ENCODE data around the gene SLC25A1. TPM values are rescaled to one million over a fixed set of nuclear protein-coding genes. Genes with fewer than 3 reads are reported as not detected.

Gene SLC25A1
- total and polyA plus RNA-seq, 2 experiments from 2014 or later: 187 to 422 TPM

DNA sequence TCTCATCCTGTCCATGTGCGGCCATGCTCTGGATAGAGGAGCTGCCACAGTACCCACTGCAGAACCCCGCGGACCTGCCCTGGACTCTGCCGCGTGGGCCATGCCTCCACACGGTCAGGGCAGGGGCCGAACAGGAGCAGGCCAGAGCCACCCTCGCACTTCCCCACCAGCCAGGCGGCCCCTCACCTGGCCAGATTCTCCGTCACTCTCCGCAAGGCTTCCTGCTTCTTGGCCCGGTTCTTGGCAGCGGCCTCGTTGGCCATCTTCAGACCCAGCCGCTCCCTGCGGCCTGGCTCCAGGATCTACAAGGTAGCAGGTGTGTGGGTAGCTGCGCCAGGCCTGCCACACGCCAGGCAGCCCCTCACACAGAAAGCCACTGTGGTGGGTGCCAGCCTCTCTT lies 43.7 kb downstream of the SLC25A1 start:
- Histone ChIP-seq H3K27ac (no peak overlapping the region), H3K9me2 (replicated peaks; ENCODE audit: insufficient read depth) (no peaks in the 10 kb centered on the region), H3K9me3 (ENCODE audit: low read depth) (no peaks in the 10 kb centered on the region), H3K4me1 (ENCODE audit: insufficient read depth) (no peaks in the 10 kb centered on the region), H3K4me2 (no peak overlapping the region), H3K27me3 (no peaks in the 10 kb centered on the region), H3K4me3 (no peak overlapping the region), H3K36me3 (replicated peaks; ENCODE audit: insufficient read depth, low read depth) (no peaks in the 10 kb centered on the region), H4K20me1 (ENCODE audit: insufficient read depth, poor library complexity, severe bottlenecking) (no peaks in the 10 kb centered on the region), H2AFZ (no peak overlapping the region), H3K79me2 (no peaks in the 10 kb centered on the region)
- DNase-seq (ENCODE audit: low spot score): no peak
- 98% methylated on average over 9 of the region's 18 CpGs for WGBS (ENCODE audit: low lambda C conversion rate, missing lambda C conversion rate)
- TF ChIP-seq EZH2 (IDR thresholded peaks at IDR 0.05; ENCODE audit: borderline replicate concordance) (no peak), EZH2phosphoT487 (IDR thresholded peaks at IDR 0.05; ENCODE audit: low read depth, severe bottlenecking, unreplicated experiment) (no peak)
- TF ChIP-seq, protein P1, sequence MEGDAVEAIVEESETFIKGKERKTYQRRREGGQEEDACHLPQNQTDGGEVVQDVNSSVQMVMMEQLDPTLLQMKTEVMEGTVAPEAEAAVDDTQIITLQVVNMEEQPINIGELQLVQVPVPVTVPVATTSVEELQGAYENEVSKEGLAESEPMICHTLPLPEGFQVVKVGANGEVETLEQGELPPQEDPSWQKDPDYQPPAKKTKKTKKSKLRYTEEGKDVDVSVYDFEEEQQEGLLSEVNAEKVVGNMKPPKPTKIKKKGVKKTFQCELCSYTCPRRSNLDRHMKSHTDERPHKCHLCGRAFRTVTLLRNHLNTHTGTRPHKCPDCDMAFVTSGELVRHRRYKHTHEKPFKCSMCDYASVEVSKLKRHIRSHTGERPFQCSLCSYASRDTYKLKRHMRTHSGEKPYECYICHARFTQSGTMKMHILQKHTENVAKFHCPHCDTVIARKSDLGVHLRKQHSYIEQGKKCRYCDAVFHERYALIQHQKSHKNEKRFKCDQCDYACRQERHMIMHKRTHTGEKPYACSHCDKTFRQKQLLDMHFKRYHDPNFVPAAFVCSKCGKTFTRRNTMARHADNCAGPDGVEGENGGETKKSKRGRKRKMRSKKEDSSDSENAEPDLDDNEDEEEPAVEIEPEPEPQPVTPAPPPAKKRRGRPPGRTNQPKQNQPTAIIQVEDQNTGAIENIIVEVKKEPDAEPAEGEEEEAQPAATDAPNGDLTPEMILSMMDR (IDR thresholded peaks at IDR 0.05; ENCODE audit: poor library complexity): no peak

- TF ChIP-seq, protein P1 (IDR thresholded peaks at IDR 0.05; ENCODE audit: poor library complexity): no peak
- TF ChIP-seq EZH2phosphoT487 (IDR thresholded peaks at IDR 0.05; ENCODE audit: low read depth, severe bottlenecking, unreplicated experiment): no peak
- no peak for TF ChIP-seq EZH2 (IDR thresholded peaks at IDR 0.05; ENCODE audit: borderline replicate concordance)
- no peaks in the 10 kb centered on the region for H3K36me3 ChIP-seq (replicated peaks; ENCODE audit: insufficient read depth, low read depth)
- H3K9me2 ChIP-seq (replicated peaks; ENCODE audit: insufficient read depth): no peaks in the 10 kb centered on the region
- 98% methylated on average over 19 of the region's 21 CpGs for WGBS (ENCODE audit: low lambda C conversion rate, missing lambda C conversion rate)
- no peak overlapping the region for H3K27ac ChIP-seq
- no peaks in the 10 kb centered on the region for H3K4me1 ChIP-seq (ENCODE audit: insufficient read depth)
- H3K4me2 ChIP-seq: no peak overlapping the region
- no peak for DNase-seq (ENCODE audit: low spot score)
- H3K79me2 ChIP-seq: no peaks in the 10 kb centered on the region
- no peak overlapping the region for H2AFZ ChIP-seq
- H4K20me1 ChIP-seq (ENCODE audit: insufficient read depth, poor library complexity, severe bottlenecking): no peaks in the 10 kb centered on the region
- no peaks in the 10 kb centered on the region for H3K9me3 ChIP-seq (ENCODE audit: low read depth)
- H3K27me3 ChIP-seq: no peaks in the 10 kb centered on the region
- no peak overlapping the region for H3K4me3 ChIP-seq
These were observed 44.2 kb downstream of the SLC25A1 start for GRCh38 chr22:19134176-19134831.

GRCh38 chr22:19133561-19133960 lies 45.0 kb downstream of the SLC25A1 start:
- no peaks in the 10 kb centered on the region for H3K27me3 ChIP-seq
- no peak overlapping the region for H3K4me3 ChIP-seq
- no peak overlapping the region for H3K4me2 ChIP-seq
- no peaks in the 10 kb centered on the region for H3K4me1 ChIP-seq (ENCODE audit: insufficient read depth)
- no peaks in the 10 kb centered on the region for H3K36me3 ChIP-seq (replicated peaks; ENCODE audit: insufficient read depth, low read depth)
- no peak overlapping the region for H2AFZ ChIP-seq
- no peak overlapping the region for H3K27ac ChIP-seq
- no peaks in the 10 kb centered on the region for H3K9me3 ChIP-seq (ENCODE audit: low read depth)
- no peaks in the 10 kb centered on the region for H3K9me2 ChIP-seq (replicated peaks; ENCODE audit: insufficient read depth)
- TF ChIP-seq, protein P1 (IDR thresholded peaks at IDR 0.05; ENCODE audit: poor library complexity): no peak
- TF ChIP-seq EZH2phosphoT487 (IDR thresholded peaks at IDR 0.05; ENCODE audit: low read depth, severe bottlenecking, unreplicated experiment) (no peak), EZH2 (IDR thresholded peaks at IDR 0.05; ENCODE audit: borderline replicate concordance) (no peak)
- DNase-seq (ENCODE audit: low spot score): no peak
- H3K79me2 ChIP-seq: no peaks in the 10 kb centered on the region
- H4K20me1 ChIP-seq (ENCODE audit: insufficient read depth, poor library complexity, severe bottlenecking): no peaks in the 10 kb centered on the region
- WGBS (ENCODE audit: low lambda C conversion rate, missing lambda C conversion rate): 99% methylated on average over 13 of the region's 13 CpGs
